ENCODE data around the gene NFIB.

NFIB gene

DNA sequence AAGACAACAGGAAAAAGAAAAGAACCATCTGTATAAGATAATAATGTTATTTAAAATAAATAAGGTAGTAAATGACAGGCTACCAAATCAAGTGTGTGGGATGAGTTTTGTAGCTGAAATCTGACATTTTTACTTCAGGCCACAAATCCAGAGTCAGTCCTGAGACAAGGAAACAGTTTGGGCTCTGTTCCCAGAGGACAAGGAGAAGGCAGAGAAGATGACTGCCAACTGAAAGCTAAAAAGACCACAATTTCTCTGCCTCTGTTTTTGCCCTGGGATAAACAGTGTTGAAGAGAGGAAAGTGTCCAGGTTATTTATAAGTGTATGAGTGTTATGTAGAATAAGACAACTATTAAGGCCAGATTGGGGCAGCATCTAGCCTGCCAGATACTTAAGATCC lies 180.5 kb downstream of the NFIB start:
- TF ChIP-seq, protein P1, sequence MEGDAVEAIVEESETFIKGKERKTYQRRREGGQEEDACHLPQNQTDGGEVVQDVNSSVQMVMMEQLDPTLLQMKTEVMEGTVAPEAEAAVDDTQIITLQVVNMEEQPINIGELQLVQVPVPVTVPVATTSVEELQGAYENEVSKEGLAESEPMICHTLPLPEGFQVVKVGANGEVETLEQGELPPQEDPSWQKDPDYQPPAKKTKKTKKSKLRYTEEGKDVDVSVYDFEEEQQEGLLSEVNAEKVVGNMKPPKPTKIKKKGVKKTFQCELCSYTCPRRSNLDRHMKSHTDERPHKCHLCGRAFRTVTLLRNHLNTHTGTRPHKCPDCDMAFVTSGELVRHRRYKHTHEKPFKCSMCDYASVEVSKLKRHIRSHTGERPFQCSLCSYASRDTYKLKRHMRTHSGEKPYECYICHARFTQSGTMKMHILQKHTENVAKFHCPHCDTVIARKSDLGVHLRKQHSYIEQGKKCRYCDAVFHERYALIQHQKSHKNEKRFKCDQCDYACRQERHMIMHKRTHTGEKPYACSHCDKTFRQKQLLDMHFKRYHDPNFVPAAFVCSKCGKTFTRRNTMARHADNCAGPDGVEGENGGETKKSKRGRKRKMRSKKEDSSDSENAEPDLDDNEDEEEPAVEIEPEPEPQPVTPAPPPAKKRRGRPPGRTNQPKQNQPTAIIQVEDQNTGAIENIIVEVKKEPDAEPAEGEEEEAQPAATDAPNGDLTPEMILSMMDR (IDR thresholded peaks at IDR 0.05; ENCODE audit: insufficient read depth, missing control alignments): no peak
- DNase-seq (ENCODE audit: insufficient read length, low spot score): no peak
- FAIRE-seq: no peak

DNA sequence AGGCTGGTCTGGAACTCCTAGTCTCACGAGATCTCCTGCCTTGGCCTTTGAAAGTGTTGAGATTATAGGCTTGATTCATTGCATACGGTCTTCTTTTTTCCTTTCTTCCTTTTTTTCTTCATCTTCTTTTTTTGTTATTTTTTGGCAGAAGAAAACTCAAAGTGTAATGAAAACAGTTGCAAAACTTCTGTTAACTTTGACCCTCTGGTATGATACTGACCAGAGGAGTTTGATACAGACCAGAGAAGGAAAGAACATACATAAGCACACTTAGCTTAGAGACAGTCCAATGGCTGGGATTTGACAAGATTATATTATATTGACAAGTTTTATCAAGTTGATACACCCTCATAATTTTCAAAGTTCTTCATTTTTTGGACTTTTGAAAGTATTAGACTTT lies 181.2 kb downstream of the NFIB start:
- FAIRE-seq: no peak
- TF ChIP-seq, protein P1 (IDR thresholded peaks at IDR 0.05; ENCODE audit: insufficient read depth, missing control alignments): no peak
- no peak for DNase-seq (ENCODE audit: insufficient read length, low spot score)

DNA sequence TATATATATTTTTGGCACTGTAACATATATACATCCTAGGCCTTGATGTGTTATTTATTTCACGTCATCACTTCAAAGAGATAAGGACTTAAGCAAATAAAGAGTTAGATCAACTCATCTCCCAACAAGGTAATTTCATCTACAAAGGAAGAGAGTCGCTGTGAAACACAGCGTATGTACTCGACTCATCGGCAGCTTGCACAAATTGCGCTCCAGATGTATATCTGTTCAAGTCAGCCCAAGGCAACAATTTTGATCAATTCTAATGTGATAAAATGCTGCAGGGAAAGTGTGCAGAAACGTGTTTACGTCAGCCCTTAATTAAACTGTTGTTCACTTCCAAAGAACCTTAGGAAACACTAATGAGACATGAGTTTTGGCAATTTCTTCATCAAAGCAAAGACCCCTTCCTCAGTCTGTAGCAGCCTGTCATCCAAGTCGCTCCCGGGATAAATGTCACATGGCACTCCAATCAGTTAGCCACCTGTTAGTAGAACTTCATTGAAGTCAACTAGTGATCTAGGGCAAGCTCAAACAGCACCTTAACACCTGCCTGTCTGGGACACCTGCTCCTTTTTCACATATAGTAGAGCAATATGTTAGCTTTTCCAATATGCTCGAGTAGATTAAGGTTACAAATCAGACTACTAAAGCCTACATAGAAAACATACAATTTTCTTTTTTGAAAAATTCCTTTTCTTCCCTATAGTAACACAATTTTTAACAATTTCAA lies 182.4 kb downstream of the NFIB start:
- DNase-seq (ENCODE audit: insufficient read length, low spot score) (no peak), FAIRE-seq (no peak)
- TF ChIP-seq, protein P1 (IDR thresholded peaks at IDR 0.05; ENCODE audit: insufficient read depth, missing control alignments): no peak

DNA sequence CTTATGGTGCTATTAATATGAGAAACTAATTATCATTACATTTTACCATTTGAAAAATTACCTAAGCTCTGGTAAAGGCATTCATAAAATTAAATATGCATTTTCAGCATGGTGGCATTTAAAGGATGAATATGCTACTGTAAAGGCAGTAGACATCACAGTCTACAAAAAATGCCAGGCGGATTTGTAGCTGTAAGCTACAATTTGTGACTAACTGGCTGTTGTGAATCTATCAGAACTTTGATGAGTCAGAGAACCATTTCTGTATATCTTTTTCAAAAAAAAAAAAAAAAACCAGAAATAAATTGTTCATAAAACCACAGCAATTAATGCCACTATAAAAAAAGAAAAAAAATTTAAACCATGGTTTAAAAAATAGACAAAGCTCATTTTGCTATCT lies 186.3 kb downstream of the NFIB start:
- TF ChIP-seq, protein P1 (IDR thresholded peaks at IDR 0.05; ENCODE audit: insufficient read depth, missing control alignments): no peak
- no peak for FAIRE-seq
- no peak for DNase-seq (ENCODE audit: insufficient read length, low spot score)

DNA sequence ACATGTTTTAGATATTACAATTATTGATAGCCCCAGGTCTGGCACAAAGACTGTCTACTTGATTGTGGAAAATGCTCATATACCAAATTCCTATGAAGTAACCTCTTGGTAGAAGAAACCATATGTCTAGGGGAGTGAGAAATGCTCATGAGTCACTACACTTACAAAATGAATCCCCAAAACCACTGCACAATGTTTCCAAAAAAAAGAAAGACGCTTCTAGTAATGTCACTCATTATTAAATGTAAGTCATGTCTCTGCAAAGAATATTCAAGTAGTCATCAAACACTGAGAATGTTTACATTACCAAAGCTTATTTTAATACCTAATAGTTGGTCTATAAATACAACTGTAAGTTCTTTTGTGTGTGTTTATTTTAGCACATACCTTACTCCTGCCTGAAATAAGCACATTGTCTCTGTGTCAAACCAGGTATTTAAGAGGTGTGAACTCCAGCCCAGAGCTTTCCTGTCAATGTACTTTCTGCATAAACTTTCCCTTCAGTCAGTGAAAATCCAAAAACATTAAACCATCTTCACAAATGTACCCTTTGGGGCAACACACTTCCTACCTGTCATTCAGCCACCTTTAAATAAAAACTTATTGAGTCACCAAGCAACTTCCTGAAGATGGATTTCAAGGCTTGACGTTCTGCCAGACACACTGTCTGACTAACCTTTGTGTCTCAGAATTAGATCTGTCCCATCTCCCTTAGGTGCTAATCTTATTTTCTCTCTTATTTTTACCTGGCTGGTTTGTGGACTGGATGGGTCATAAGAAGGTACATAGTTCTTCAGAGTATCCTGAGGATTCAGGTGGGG lies 194.0 kb downstream of the NFIB start:
- no peak for FAIRE-seq
- TF ChIP-seq, protein P1 (IDR thresholded peaks at IDR 0.05; ENCODE audit: insufficient read depth, missing control alignments): no peak
- DNase-seq (ENCODE audit: insufficient read length, low spot score): no peak

DNA sequence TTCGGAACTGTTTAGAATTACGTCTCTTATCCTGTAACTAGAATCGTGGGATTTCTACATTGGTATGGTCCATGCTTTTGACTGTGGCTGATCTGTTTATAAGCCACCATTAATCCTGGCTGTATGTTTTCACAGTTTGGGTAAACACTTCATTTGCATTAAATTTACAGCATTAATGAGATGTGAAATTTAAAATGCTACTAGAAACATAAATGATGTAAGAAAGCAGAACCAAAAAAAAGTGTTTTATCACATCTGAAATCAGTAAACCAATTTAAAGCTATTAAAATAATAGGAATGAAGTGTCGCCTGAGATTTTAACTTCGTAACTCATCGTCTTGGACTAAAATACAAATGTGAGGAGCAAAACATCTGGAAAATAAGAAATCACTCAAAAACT lies 201.7 kb downstream of the NFIB start:
- no peak for DNase-seq (ENCODE audit: insufficient read length, low spot score)
- TF ChIP-seq, protein P1 (IDR thresholded peaks at IDR 0.05; ENCODE audit: insufficient read depth, missing control alignments): no peak
- no peak for FAIRE-seq

DNA sequence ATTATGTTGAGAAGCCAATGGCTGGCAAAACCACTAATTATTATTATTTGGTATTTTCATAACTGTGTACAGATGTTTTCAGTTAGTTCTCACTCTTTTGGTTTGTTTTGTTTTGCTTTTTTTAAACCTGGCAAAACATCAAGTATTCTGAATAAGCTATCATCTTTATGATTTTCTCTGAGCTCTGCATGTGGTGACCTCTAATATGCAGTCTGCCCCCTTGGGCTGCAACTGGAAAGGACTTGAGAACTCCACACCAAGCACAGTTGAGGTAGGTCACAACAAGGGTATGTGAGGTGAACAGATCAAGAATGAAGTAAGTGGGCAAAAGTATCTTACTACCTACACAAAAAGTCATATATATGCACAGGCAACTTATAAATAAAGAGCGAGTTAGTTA lies 202.2 kb downstream of the NFIB start:
- TF ChIP-seq, protein P1 (IDR thresholded peaks at IDR 0.05; ENCODE audit: insufficient read depth, missing control alignments): no peak
- no peak for DNase-seq (ENCODE audit: insufficient read length, low spot score)
- no peak for FAIRE-seq

Measured in D721Med (cell line).